ENCODE data around the gene C16orf92.

Gene C16orf92

GRCh38 chr16:30046178-30046577, 23.2 kb downstream of the C16orf92 start:
- intact Hi-C loops (cut with DNase I), result no loop called here
- no peak for DNase-seq

GRCh38 chr16:30046588-30046987, 23.6 kb downstream of the C16orf92 start:
- no peak for DNase-seq

GRCh38 chr16:30049871-30050270, 26.9 kb downstream of the C16orf92 start:
- peak in 7 of 10 donors; percentile 54 to 90 (median 71) for DNase-seq
- intact Hi-C loops (cut with DNase I), result no loop called here

More at GRCh38 chr16:30046588-30046987, 23.6 kb downstream of the C16orf92 start:
- intact Hi-C loops (cut with DNase I), result no loop called here

- intact Hi-C loops (cut with DNase I), result no loop called here
- no peak for DNase-seq
Observed at GRCh38 chr16:30051518-30051917, 28.5 kb downstream of the C16orf92 start.

GRCh38 chr16:30052671-30053372, 29.8 kb downstream of the C16orf92 start:
- peak; percentile 83 to 98 (median 93) for DNase-seq
- intact Hi-C loops (cut with DNase I), result no loop called here

GRCh38 chr16:30053376-30054015, 30.5 kb downstream of the C16orf92 start:
- intact Hi-C loops (cut with DNase I), result no loop called here
- DNase-seq, result peak in 2 of 10 donors; percentile 69 to 86

GRCh38 chr16:30054451-30054850, 31.5 kb downstream of the C16orf92 start:
- no peak for DNase-seq
- intact Hi-C loops (cut with DNase I), result no loop called here

GRCh38 chr16:30054959-30055553, 32.1 kb downstream of the C16orf92 start:
- intact Hi-C loops (cut with DNase I), result no loop called here
- DNase-seq, result peak in 1 of 10 donors; percentile 90

- no peak for DNase-seq
- intact Hi-C loops (cut with DNase I), result no loop called here
Observed at GRCh38 chr16:30060346-30060745, 37.3 kb downstream of the C16orf92 start.

GRCh38 chr16:30060836-30061554, 38.0 kb downstream of the C16orf92 start:
- intact Hi-C loops (cut with DNase I), result no loop called here
- peak in 1 of 10 donors; percentile 54 for DNase-seq

GRCh38 chr16:30063278-30063892, 40.4 kb downstream of the C16orf92 start:
- intact Hi-C loops (cut with DNase I), result no loop called here
- no peak for DNase-seq

- DNase-seq, result peak; percentile 63 to 96 (median 78)
- intact Hi-C loops (cut with DNase I), result loop anchor here (2.0 kb wide), 1 partner anchor 59 kb away; the partner anchor contains the start of gene MAPK3
Observed at GRCh38 chr16:30063893-30064728, 41.1 kb downstream of the C16orf92 start.

GRCh38 chr16:30064729-30065101, 41.7 kb downstream of the C16orf92 start:
- intact Hi-C loops (cut with DNase I), result loop anchor here (2.0 kb wide), 1 partner anchor 58 kb away; the partner anchor contains the start of gene MAPK3
- peak in 1 of 10 donors; percentile 60 for DNase-seq

GRCh38 chr16:30065102-30065942, 42.3 kb downstream of the C16orf92 start, which contains the start of gene ALDOA:
TSS of gene ALDOA (plus strand) at chr16:30065760. CDS start at chr16:30066898, 1,138 bp downstream.
- intact Hi-C loops (cut with DNase I), result loop anchor here (2.0 kb wide), 1 partner anchor 57 kb away; the partner anchor contains the start of gene MAPK3
- peak; percentile 96 to 100 (median 98) for DNase-seq

- intact Hi-C loops (cut with DNase I), result loop anchor here (2.0 kb wide), 1 partner anchor 57 kb away; the partner anchor contains the start of gene MAPK3
Observed at GRCh38 chr16:30065943-30066760, 43.2 kb downstream of the C16orf92 start.

GRCh38 chr16:30066761-30067583, 44.0 kb downstream of the C16orf92 start:
- intact Hi-C loops (cut with DNase I), result no loop called here

More at GRCh38 chr16:30065943-30066760, 43.2 kb downstream of the C16orf92 start:
- peak in 1 of 10 donors; percentile 55 for DNase-seq

More at GRCh38 chr16:30066761-30067583, 44.0 kb downstream of the C16orf92 start:
- peak in 2 of 10 donors; percentile 15 to 34 for DNase-seq

Measured in posterior cingulate gyrus (tissue), 11 donors.